Panc1 (cell line): Measurements from ENCODE around the gene TULP4. TPM values are rescaled to one million over a fixed set of nuclear protein-coding genes. Genes with fewer than 3 reads are reported as not detected.

Source experiments
- ATAC-seq: fragments of 200-7000 bp; cut with Tn5 transposase; 2 replicates; pipeline ENCODE4 v1.9.1; 2020; ENCODE audit warnings: mild to moderate bottlenecking, moderate library complexity
- BruUV-seq: library from RNA; stranded (reverse); fragments of 400-500 nt; replicated peaks from 2 replicates; lab custom pipeline; 2021; lab: Mats Ljungman, UMichigan
- CTCF ChIA-PET: fragments of 300-600 bp; sonication (Branson Sonifier 250); formaldehyde crosslinking; loops from one replicate; lab custom pipeline; 2022; ENCODE audit warnings: antibody characterized with exemption; lab: Charles Lee
- POLR2A ChIA-PET: fragments of 300-600 bp; sonication (Branson Sonifier 250); formaldehyde crosslinking; loops from one replicate; lab custom pipeline; 2022; ENCODE audit warnings: antibody characterized with exemption; lab: Charles Lee
- DNase-seq: peaks from one replicate; pipeline ENCODE4 v3.0.0-alpha.2; 2010; ENCODE audit warnings: low read depth, low spot score
- H3K27ac ChIP-seq: 2 replicates; pipeline ENCODE4 v1.5.1; 2011; ENCODE audit warnings: mild to moderate bottlenecking, low read length, inconsistent platforms
- H3K27me3 ChIP-seq: fragments of 200-500 bp; sonication (Bioruptor generic); 2 replicates; pipeline ENCODE4 v1.6.0; 2014; ENCODE audit warnings: low read length, inconsistent platforms; ENCODE audit not compliant: control insufficient read depth, insufficient read depth
- H3K36me3 ChIP-seq: fragments of 200-500 bp; sonication (Bioruptor generic); 2 replicates; pipeline ENCODE4 v1.5.1; 2014; ENCODE audit warnings: inconsistent platforms, mild to moderate bottlenecking, low read length, moderate library complexity; ENCODE audit not compliant: control insufficient read depth, insufficient read depth
- H3K4me1 ChIP-seq: 2 replicates; pipeline ENCODE4 v1.5.1; 2011; ENCODE audit warnings: inconsistent platforms, mild to moderate bottlenecking, low read length, moderate library complexity; ENCODE audit not compliant: control insufficient read depth, insufficient read depth
- H3K4me3 ChIP-seq, 2 experiments: 2 replicates each; pipeline ENCODE4 v1.5.1; 2011 to 2012; ENCODE audit warnings: low read depth in 2 of 2, low read length in 2 of 2, mild to moderate bottlenecking in 2 of 2, inconsistent platforms in 1 of 2, moderate library complexity in 1 of 2
- H3K9me3 ChIP-seq: fragments of 200-500 bp; sonication (Bioruptor generic); 2 replicates; pipeline ENCODE4 v1.5.1; 2014; ENCODE audit warnings: low read depth, mild to moderate bottlenecking, inconsistent platforms, low read length, moderate library complexity; ENCODE audit not compliant: control insufficient read depth, insufficient read depth
- POLR2AphosphoS5 ChIP-seq: IDR thresholded peaks from 2 replicates; pipeline ENCODE4 v1.6.1; 2012; ENCODE audit warnings: mild to moderate bottlenecking, low read depth, low read length, moderate library complexity
- SIN3A ChIP-seq: IDR thresholded peaks from 2 replicates; pipeline ENCODE4 v1.6.1; 2012; ENCODE audit warnings: low read depth, mild to moderate bottlenecking, low read length, moderate library complexity, borderline replicate concordance; ENCODE audit not compliant: insufficient read depth
- TCF7L2 ChIP-seq: IDR thresholded peaks from 2 replicates; pipeline ENCODE4 v1.6.1; 2011; ENCODE audit warnings: mild to moderate bottlenecking, low read depth, low read length, inconsistent platforms
- in situ Hi-C: cut with HindIII; loops from 2 replicates; pipeline ENCODE4 v1.10.0; 2016; ENCODE audit warnings: low sequenced_read_pairs, low pct_unique_long_range_greater_than_20kb
- intact Hi-C: fragments of 100-400 bp; cut with micrococcal nuclease; formaldehyde crosslinking; loops from one replicate; pipeline ENCODE4 v1.10.0; 2022; ENCODE audit not compliant: unreplicated experiment
- total RNA-seq: library from RNA; stranded (reverse); gene quantifications from one replicate; pipeline ENCODE4 v1.2.1, GENCODE V29; 2021; ENCODE audit not compliant: unreplicated experiment
- TF ChIP-seq, protein P1 (sequence below), 2 experiments: IDR thresholded peaks; 2 replicates each; pipeline ENCODE4 v1.6.1; 2011 to 2012; ENCODE audit warnings: low read depth in 2 of 2, control low read depth in 1 of 2, low read length in 1 of 2, mild to moderate bottlenecking in 1 of 2, moderate library complexity in 1 of 2; ENCODE audit not compliant: insufficient read depth in 1 of 2
- TF ChIP-seq, protein P2 (sequence below): fragments of 450-650 bp; IDR thresholded peaks from 2 replicates; pipeline ENCODE4 v1.5.1; 2017; ENCODE audit warnings: mild to moderate bottlenecking

Gene TULP4
- total RNA-seq, 1 experiment from 2014 or later = 105 TPM

DNA sequence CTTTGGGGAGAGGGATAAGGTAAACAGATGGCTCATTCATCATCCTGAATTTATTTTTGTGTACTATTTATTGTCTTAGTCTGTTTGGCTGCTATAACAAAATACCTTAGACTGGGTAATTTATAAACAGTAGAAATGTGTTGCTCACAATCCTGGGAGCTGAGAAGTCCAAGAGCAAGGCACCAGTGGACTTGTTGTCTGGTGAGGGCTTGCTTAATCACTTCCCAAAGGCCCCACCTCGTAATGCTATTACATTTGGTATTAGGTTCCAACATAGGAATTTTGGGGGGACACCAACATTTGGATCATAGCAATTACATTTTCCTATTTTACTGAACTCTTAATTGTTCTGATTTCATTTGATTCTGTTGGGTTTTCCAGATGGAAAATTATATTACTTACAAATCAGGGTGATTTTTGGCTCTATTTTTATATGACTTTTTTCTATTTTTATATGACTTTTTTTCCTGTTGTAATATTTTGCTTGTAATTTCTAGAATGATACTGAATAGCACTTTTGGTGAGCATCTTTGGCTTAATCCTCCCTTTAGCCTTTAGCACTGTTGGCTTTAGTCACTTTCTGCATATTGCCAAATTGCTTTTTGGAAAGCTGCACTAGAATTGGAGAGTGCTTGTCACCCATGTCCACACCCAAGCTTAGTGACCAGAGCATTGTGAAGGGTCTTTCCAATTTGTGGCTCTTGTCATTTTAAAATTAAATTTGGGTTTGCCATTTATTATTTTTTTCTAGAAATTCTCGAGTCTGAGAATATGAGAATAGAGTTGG lies 43.7 kb upstream of the TULP4 start:
- Histone ChIP-seq H3K36me3 (no peaks in the 10 kb centered on the region), H3K4me3 (no peak overlapping the region), H3K9me3 (no peaks in the 10 kb centered on the region), H3K27ac (no peak overlapping the region), H3K27me3 (no peaks in the 10 kb centered on the region), H3K4me1 (no peaks in the 10 kb centered on the region)
- ATAC-seq = no peak
- no peak for DNase-seq
- intact Hi-C loops (no loop called here), in situ Hi-C loops (no loop called here)
- ChIA-PET POLR2A (no interaction called here), CTCF (no interaction called here)
- TF ChIP-seq TCF7L2 (no peak), SIN3A (no peak), POLR2AphosphoS5 (no peak)
- TF ChIP-seq, protein P1, sequence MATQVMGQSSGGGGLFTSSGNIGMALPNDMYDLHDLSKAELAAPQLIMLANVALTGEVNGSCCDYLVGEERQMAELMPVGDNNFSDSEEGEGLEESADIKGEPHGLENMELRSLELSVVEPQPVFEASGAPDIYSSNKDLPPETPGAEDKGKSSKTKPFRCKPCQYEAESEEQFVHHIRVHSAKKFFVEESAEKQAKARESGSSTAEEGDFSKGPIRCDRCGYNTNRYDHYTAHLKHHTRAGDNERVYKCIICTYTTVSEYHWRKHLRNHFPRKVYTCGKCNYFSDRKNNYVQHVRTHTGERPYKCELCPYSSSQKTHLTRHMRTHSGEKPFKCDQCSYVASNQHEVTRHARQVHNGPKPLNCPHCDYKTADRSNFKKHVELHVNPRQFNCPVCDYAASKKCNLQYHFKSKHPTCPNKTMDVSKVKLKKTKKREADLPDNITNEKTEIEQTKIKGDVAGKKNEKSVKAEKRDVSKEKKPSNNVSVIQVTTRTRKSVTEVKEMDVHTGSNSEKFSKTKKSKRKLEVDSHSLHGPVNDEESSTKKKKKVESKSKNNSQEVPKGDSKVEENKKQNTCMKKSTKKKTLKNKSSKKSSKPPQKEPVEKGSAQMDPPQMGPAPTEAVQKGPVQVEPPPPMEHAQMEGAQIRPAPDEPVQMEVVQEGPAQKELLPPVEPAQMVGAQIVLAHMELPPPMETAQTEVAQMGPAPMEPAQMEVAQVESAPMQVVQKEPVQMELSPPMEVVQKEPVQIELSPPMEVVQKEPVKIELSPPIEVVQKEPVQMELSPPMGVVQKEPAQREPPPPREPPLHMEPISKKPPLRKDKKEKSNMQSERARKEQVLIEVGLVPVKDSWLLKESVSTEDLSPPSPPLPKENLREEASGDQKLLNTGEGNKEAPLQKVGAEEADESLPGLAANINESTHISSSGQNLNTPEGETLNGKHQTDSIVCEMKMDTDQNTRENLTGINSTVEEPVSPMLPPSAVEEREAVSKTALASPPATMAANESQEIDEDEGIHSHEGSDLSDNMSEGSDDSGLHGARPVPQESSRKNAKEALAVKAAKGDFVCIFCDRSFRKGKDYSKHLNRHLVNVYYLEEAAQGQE (IDR thresholded peaks at IDR 0.05; ENCODE audit: insufficient read depth in 1 of 2, low read depth in 2 of 2, low read length in 1 of 2) = no peak
- TF ChIP-seq, protein P2, sequence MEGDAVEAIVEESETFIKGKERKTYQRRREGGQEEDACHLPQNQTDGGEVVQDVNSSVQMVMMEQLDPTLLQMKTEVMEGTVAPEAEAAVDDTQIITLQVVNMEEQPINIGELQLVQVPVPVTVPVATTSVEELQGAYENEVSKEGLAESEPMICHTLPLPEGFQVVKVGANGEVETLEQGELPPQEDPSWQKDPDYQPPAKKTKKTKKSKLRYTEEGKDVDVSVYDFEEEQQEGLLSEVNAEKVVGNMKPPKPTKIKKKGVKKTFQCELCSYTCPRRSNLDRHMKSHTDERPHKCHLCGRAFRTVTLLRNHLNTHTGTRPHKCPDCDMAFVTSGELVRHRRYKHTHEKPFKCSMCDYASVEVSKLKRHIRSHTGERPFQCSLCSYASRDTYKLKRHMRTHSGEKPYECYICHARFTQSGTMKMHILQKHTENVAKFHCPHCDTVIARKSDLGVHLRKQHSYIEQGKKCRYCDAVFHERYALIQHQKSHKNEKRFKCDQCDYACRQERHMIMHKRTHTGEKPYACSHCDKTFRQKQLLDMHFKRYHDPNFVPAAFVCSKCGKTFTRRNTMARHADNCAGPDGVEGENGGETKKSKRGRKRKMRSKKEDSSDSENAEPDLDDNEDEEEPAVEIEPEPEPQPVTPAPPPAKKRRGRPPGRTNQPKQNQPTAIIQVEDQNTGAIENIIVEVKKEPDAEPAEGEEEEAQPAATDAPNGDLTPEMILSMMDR = no peak
- BruUV-seq = no TSS peak

DNA sequence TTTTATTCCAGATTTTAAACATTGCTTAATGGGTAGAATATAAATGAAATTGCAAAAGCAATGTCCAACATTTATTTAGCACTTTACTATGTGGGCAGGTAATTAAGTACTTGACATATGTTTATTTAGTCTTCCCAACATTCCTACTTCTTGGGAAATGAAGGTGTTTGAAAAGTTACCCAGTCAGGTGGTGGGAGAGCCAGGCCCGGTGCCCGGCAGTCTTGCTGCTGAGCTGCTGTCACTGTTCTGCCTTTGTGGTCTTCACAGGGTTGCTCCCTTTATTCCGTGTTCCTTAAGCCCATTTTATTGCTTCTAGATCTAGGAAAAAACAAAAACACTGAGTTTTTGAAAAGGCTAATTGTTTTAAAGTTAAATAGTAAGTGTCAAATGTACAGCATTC lies 42.6 kb upstream of the TULP4 start:
- Histone ChIP-seq H3K27me3 (no peaks in the 10 kb centered on the region), H3K36me3 (no peaks in the 10 kb centered on the region), H3K4me1 (no peaks in the 10 kb centered on the region), H3K27ac (no peak overlapping the region), H3K4me3 (no peak overlapping the region), H3K9me3 (no peaks in the 10 kb centered on the region)
- in situ Hi-C loops (no loop called here), intact Hi-C loops (no loop called here)
- TF ChIP-seq, protein P1 (IDR thresholded peaks at IDR 0.05; ENCODE audit: insufficient read depth in 1 of 2, low read depth in 2 of 2, low read length in 1 of 2) = no peak
- TF ChIP-seq, protein P2 = no peak
- TF ChIP-seq POLR2AphosphoS5 (no peak), TCF7L2 (no peak), SIN3A (no peak)
- ATAC-seq (no peak), DNase-seq (no peak)
- CTCF ChIA-PET = no interaction called here
- POLR2A ChIA-PET = no interaction called here
- BruUV-seq = no TSS peak
